ENCODE results near the gene TVP23B.
A peak's percentile ranks its signal among the peaks of the same experiment; 100 is the strongest.
"Not testable (repeated sequence)": the region's sequence is repeated elsewhere in the genome, so short reads cannot be mapped to it uniquely, and the experiment has no call there.

TVP23B gene

DNA sequence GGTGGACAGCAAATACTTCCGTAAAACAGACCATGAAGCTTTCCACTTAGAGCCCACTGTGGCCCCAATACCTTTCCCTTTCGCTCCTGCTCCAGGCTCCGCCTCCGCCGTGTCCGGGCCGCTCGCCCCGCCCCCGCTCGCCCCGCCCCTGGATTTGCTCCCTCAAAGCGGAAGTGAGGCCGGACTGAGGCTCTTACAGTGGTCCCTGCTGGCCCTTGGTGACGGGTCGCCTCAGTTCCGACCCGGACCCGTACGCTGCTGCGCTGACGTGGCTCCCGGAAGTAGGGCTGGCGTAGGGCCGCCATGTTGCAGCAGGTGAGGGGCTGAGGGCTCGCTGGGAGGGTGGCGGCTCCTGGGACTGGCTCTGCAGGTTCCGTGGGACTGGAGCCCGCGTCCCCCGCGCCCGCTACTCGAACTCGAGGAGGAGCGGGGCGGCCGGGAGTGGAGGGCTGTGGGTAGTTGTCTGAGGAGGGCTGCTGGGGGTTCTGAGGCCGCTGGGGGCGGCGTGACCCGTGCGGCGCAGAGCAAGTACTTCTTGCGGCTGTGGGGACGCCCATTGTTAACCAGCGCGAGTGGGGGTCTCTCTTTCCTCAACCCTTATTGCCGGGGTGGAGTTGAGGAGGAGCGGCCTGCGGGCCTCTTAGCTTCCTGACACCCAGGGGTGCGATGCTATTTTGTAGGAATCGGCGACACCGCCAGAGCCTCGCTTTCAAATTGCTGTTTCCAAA lies at the start of gene TVP23B:
Gene TVP23B, plus strand, starts transcription at position 193 of the 728 bp plus-strand sequence. Its CDS starts 111 bp downstream, at position 304.
- DNase-seq (ENCODE audit: low read depth in 3 of 3) = peak; percentile 91 to 94 (median 92)

DNA sequence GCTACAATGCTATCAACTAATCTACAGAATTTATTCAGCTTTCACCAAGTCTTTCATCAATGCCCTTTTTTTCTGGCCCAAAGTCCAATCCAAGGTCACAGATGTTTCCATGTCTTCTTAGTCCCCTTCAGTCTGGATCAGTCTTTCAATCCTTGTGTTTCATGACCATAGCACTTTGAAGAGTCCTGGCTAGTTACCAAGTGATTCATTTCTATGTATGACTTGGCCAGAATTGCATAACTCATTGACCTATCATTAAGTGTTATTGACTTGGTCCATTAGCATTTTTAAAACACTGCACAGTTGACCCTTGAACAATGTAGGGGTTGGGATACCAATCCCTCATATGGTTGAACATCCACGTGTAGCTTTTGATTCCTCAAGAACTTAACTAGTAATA lies 48.5 kb upstream of the TVP23B start:
- not testable (repeated sequence) for DNase-seq (ENCODE audit: low read depth in 3 of 3)

DNA sequence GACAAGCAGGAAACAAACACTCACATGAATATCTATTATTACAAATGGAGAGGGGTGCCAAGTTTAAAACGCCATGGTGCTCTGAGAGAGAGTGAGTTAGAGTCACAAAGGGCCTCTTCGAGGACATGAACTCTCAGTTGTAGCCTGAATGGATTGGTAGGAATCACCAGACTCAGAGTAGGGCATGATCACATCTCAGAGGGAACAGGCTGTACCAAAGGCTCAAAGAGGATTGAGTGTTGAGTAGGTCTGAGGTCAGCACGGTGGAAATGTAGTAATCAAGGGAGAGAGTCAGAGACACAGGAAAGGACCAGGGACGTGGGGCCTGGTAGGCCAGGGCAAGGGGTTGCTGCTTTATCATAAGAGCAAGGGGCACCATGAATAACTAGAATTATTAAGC lies 47.6 kb upstream of the TVP23B start:
- DNase-seq (ENCODE audit: low read depth in 3 of 3) = not testable (repeated sequence)

DNA sequence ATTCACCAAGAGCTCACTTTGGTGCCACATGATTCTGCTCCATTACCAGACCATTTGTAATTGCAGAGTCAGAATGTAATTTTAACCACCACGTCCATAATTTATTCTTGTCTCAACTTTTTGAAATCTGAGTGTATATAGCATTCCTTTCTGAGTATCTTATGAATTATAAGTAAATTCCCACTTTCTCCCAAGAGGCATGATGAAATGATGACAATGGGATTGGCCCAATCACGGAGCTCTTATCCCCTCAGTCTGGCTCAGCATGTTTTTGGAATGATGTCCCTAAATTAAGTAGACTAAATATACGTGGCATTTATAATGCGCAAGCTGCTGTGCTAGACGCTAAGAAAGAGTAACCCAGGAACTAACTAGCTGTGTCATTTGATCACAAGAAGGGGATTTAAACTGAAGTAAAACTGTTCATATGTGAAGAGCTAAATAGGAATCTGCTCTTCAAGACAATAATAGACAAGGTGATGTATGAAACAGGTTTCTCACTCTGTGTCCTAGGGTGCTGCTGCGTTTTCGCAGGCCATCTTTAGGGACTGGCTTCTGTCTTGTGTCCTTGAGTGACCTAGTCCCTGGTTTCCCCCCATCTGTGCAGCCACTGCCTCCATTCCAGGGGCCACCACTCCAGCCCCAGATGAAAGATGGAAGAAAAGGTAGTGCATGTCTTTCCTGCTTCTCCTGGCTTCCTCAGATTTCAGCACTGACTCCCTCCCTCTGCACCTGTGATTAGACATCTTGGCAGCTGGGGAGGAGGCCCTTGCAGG lies 41.2 kb upstream of the TVP23B start:
- not testable (repeated sequence) for DNase-seq (ENCODE audit: low read depth in 3 of 3)

DNA sequence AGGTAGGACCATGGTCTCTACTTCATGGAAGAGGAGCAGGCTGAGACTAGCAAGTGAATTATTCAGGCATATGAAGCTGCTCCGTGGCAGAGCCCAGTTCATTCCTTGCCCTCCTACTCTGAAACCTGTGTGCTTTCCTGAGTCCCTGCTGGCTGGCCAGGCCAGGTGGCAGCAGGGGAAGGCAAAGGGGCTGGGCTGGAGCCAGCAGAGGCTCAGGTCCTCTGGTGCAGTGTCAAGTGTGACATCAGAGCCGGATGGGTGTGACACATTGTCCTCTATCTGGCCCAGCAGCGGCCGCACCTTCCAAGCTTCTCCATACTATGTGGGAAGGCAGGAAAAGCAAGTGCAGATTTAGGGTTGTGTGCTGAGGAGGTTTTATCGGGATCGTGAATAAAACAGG lies 39.8 kb upstream of the TVP23B start:
- not testable (repeated sequence) for DNase-seq (ENCODE audit: low read depth in 3 of 3)

DNA sequence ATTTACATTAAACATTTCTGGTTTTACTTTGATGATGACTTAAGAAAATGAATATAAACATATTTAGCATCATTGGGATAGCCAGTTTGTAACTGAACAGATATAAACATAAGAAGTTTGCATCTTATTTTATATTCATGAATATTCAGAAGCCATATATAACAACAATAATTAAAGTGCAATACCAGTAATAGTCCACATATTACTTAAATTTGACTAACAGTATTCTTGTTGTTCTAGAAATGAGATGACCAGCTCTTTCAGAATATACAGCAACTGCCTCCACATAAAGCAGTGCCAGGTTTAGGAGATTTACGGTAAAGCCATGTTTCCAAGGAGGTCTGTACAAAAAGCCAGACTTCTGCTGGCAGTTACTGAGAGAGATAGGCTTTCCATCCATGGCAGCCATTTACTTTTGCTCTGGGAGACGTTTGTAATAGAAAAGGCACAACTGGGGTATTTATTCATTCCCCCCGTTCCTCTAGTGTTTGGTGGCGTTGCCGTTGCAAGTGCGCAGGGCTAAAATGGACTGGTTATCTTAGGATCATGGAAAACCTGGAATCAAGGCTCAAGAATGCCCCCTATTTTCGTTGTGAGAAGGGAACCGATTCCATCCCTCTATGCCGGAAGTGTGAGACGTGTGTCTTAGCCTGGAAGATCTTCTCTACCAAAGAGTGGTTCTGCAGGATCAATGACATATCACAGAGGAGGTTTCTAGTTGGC lies 37.1 kb upstream of the TVP23B start, which contains the start of gene FBXW10:
Gene FBXW10, plus strand, starts transcription at position 356 of the 723 bp plus-strand sequence. Its CDS starts 191 bp downstream, at position 547.
- DNase-seq (ENCODE audit: low read depth in 3 of 3) = not testable (repeated sequence)

DNA sequence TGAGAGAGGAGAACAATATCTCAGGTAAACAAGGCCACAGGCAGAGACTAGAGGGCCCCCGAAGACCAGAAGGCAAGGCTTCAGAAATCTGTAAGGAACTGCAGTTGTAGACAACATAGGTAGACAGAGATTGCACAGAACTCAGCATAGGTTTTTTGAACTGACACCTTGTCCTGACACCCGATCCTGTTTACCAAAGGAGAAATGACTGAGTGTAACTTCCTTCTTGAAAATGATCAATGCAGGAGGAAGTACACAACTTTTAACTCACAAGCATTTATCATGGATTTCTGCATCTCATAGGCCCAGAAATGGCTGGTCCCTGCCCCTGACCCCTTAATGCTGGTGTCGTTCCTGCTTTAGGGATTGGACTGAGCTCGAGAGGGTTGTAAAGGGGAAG lies 36.3 kb upstream of the TVP23B start:
- DNase-seq (ENCODE audit: low read depth in 3 of 3) = not testable (repeated sequence)

DNA sequence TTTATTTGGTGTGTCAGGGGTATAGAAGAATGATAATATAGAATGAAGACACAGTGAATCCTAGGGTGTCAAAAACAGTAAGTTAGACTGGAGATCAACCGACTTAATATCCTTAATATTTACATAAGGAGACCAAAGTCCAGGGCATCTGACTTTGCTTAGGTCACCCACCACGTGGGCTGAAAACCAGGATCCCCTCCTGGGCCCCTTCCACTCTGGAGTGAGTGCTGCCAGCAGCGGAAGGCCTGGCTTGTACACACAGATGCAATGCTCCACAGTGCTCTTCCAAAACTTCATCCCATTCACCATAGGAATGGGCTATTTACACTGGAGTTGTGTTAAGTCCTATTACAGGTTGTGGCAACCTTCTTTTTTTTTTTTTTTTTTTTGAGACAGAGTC lies 34.4 kb upstream of the TVP23B start:
- DNase-seq (ENCODE audit: low read depth in 3 of 3) = not testable (repeated sequence)

DNA sequence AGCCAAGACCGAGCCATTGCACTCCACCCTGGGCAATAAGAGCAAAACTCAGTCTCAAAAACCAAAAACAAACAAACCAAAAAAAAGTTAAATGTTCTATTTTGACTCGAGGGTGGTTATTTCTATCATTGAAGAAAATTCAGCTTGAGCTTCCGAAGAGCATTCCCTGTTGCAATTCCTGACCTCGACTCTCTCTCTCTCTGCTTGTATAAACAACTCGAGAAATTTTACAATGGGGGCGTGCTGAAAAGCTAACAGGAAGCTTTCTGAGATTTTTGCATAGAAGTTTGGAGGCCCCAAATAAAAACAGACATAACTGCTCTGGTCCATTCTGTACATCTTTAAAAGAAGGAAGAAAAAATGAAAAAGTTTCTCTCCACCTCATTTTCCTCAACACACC lies 33.5 kb upstream of the TVP23B start:
- not testable (repeated sequence) for DNase-seq (ENCODE audit: low read depth in 3 of 3)

DNA sequence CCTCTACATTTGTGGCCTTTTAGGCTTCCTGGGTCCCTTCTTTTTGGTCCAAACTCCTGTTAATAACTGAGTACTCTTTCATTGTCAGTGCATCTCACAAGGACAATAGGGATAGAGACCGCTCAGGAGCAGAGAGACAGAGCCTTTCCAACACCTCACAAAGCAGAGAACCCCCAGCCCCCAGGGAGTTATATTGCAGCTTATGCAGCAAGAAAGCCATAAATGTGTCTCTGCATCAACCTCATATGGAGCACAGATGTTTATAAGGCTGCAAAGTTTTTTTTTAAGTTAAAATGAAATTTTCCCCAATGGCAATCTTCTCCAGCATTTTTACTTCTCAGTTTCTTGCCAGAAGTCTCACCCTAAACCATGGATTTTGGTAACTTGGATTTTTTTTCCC lies 30.7 kb upstream of the TVP23B start:
- DNase-seq (ENCODE audit: low read depth in 3 of 3) = not testable (repeated sequence)

DNA sequence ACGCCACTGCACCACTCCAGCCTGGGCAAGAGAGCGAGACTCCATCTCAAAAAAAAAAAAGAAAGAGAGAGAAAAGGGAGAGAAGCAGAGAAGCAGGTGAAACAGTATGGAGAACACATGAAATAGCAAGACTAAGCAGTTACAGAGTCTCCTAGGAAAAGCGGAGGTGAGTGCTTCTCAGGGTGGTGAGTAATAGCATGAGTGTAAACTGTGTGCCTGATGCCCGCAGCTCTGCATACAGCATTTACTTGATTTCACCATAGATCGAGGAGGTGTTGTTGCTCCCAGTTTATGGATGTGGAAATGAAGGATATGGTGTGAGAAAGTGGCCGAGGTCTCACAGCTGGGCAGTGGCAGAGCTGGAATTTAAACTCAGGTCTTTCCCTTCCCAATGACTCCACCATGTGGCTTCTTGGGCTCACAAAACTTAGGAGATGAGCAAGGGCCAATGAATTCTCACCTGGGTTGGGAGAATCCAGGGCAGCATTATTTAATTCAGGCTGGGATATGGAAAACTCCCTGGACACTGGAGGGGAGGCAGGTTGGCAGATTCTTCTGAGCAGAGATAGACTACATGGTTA lies 27.1 kb upstream of the TVP23B start:
- DNase-seq (ENCODE audit: low read depth in 3 of 3) = not testable (repeated sequence)

DNA sequence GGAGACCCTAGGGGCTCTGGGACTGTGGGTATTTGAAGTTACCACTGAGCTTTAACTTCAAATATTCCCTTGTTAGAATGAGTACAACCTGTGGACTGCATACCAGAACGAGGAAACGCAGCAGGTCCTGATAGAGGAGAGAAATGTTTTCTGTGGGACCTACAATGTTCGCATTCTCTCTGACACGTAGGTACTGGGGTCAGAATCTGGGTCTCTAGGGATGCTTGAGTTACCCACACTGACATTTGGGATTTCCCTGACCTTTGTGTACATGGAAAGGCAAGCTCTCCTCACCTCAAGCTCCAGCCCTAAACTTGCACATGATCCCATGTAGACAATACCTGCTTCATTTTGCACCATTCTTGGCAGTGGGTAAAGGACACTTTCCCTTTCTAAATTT lies 25.0 kb upstream of the TVP23B start:
- not testable (repeated sequence) for DNase-seq (ENCODE audit: low read depth in 3 of 3)

DNA sequence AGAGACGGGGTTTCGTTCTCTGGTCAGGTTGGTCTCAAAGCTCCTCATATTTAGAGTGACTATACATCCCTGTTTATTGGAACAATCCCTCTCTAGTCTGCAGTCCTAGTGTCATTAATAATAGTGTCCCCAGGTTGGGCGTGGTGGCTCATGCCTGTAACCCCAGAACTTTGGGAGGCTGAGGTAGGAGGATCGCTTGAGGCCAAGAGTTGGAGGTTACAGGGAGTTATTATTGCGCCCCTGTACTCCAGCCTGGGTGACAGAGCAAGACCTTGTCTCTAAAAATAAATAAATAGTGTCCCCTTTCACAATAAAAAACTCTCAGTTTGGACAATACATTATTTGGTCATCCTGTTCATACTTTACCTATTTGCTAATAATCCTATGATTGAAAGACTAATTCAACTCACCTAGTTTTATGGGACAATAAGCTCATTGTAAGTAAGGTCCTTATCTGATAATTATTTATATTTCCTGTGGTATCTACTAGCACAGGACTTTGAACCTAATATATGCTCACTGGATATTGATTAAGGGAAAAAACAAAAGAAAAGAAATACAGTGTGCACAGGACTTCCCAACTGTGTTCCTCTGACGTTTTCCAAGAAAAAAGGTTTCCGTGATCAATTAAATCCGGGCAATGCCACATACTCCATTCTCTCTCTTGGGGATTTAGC lies 23.5 kb upstream of the TVP23B start:
- DNase-seq (ENCODE audit: low read depth in 3 of 3) = not testable (repeated sequence)

DNA sequence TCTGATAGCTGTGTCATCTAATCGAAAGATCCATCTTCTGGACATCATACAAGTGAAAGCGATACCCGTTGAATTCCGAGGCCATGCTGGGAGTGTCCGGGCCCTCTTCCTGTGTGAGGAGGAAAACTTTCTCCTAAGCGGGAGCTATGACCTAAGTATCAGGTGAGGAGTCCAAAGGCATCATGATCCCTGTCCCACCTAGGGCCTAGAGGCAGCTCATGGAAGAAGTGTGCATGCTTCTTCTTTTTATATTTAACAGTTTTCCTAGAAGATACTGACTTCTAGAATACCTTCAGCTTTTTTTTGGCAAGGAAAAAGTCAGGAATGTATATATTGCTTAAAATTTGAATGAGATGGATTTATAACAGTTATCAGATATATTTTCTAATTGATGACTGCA lies 22.6 kb upstream of the TVP23B start:
- DNase-seq (ENCODE audit: low read depth in 3 of 3) = not testable (repeated sequence)

DNA sequence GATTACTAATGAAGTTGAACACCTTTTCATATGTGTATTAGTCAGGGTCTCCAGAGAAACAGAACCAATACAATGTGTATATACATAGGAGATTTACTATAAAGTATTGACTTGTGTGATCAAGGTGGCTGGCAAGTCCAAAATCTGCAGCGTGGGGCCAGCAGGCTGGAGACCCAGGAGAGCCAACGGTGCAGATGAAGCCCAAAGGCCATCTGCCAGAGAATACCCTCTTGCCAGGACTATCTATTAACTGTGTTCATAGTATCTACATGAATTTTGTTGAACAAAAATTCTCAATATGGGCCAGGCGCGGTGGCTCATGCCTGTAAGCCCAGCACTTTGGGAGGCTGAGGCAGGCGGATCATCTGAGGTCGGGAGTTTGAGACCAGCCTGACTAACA lies 20.8 kb upstream of the TVP23B start:
- DNase-seq (ENCODE audit: low read depth in 3 of 3) = not testable (repeated sequence)

DNA sequence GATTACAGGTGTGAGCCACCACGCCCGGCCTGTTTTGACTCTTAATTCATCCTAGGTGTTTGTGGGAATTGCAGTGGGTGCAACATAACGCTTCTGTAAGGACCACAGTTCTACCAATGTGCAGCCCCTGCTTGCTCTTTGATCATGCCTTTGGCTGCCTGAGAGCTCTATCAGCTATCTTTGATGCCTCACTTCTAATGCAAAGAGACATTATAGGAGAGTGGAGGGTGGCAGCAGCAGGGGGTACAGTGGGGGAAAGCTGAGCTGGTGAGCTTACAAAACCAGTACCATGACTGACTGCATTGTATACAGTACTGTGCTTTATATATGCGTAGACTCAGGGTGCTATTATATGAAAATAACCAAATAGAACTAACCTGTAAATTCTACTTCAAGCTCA lies 10.4 kb upstream of the TVP23B start:
- DNase-seq (ENCODE audit: low read depth in 3 of 3) = not testable (repeated sequence)

DNA sequence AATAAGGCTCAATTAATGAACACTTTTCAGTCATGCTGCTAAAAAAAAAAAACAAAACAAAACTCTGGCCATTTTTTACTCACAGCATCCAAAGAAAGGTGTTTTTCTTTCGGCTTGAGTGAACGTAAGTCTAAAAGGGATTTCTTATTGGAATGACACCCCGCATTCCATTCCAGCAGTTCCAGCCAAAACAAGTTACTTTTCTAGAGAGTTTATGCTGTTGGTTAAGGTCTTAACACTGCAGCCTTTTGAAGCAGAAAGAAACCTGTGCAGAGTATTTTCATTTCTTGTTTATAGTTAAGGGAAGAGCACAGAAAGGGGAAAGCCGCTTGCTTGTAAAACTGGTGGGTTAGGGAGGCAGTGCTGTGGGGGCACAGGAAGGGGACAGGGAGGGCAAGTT lies 9.9 kb upstream of the TVP23B start:
- not testable (repeated sequence) for DNase-seq (ENCODE audit: low read depth in 3 of 3)

DNA sequence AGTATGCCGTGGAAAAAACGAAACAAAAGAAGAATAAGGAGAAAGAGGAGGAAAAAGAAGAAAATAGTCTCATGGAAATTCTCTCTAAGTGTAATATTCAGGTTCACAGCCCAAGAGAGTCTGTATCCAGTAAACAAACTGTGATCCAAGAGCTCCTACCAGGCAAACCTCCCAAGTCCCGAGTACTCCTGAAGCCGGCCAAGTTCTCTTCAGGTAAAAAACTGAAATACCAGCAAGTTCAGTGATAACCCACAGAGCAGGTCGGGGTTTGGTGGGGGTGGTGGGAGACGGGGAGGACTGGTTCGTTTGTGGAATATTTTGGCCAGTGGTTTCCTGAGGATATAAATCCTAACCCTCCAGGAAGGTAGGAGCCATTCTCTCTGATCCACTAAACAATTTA lies 8.5 kb upstream of the TVP23B start:
- no peak for DNase-seq (ENCODE audit: low read depth in 3 of 3)

DNA sequence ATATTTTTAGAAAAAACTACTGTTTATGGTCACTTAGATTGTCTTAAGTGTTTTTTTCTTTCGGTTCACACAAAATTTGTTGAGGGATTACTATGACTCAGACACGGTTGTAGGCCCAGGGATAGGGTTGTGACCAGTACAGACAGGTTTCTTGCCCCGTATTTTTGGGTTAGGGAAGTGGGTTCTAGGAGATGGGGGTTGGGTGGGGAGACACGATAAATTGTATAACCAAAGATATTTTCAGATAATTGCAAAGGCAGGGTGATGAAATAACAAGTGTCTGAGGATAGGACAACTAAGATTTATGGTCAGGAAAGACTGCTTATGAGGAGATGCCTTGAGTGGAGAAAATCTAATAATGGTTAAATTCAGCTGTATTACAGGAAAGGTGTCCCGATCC lies 822 bp downstream of the TVP23B start:
- DNase-seq (ENCODE audit: low read depth in 3 of 3) = not testable (repeated sequence)

DNA sequence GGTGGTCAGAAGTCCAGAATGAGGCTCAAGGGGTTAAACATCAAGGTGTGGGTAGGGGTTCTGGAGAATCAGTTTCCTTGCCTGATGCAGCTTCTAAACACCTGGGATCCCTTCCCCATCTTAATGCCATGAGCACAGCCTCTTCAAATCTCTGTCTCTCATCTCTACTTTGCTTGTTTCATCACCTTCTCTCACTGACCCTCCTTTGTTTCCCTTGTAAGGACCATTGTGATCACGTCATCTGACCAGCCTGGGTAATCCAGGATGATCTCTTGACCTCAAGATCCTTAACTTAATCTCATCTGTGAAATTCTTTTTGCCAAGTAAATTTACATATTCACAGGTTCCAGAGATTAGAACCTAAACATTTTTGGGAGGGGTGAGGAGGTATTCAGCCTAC lies 5.0 kb downstream of the TVP23B start:
- not testable (repeated sequence) for DNase-seq (ENCODE audit: low read depth in 3 of 3)

DNA sequence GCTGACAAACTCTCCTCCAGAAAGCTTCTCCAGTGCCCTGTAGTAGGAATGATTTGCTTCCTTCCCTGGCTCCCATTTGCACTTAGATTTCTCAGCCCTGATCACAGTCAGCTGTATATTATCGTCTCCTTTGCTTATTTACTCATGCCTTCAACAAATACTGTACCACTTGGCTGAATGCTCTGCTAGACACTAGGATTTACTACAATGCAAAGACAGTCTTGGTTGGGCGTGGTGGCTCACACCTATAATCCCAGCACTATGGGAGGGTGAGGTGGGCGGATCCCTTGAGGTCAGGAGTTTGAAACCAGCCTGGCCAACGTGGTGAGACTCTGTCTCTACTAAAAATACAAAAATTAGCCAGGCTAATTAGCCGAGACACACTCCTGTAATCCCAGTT lies 5.9 kb downstream of the TVP23B start:
- DNase-seq (ENCODE audit: low read depth in 3 of 3) = not testable (repeated sequence)

Data from stimulated activated CD4-positive, alpha-beta T cell treated with anti-CD3 and anti-CD28 coated beads, TNF-alpha, amount 100 ng/mL, for 4 hours (primary cell).